GM12865 (cell line): Measurements from ENCODE around the gene ERBIN.

Experiments
- DNase-seq: peaks from one replicate; pipeline ENCODE4 v3.0.0; 2010; ENCODE audit warnings: low read depth
- H3K4me3 ChIP-seq: 2 replicates; pipeline ENCODE4 v1.5.1; 2011; ENCODE audit warnings: mild to moderate bottlenecking, low read depth, low read length, control low read depth
- TF ChIP-seq, protein P1 (sequence below): IDR thresholded peaks from 2 replicates; pipeline ENCODE4 v1.5.1; 2011; ENCODE audit warnings: low read length, control low read depth, low read depth, inconsistent platforms; ENCODE audit not compliant: insufficient read depth; ENCODE audit errors: missing control alignments

ERBIN gene

DNA sequence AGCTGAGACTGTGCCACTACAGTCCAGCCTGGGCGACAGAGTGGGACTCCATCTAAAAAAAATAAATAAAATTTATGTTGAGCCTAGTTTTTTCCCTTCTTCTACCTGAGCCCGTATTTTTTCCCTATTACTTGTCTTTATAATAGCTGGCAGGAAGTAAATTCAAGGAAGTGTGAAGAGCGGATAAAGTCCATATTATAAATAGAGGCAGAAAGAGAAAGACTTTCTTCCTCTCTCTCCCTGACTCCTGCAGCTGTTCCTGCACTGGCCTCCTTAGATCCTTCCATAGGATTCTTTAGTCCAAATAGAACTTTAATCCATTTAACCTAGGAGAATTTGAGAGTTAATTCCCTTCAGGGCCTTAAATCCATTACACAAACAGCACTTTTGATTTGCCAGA is 10.3 kb upstream of the ERBIN start:
- H3K4me3 ChIP-seq: no peak overlapping the region
- TF ChIP-seq, protein P1, sequence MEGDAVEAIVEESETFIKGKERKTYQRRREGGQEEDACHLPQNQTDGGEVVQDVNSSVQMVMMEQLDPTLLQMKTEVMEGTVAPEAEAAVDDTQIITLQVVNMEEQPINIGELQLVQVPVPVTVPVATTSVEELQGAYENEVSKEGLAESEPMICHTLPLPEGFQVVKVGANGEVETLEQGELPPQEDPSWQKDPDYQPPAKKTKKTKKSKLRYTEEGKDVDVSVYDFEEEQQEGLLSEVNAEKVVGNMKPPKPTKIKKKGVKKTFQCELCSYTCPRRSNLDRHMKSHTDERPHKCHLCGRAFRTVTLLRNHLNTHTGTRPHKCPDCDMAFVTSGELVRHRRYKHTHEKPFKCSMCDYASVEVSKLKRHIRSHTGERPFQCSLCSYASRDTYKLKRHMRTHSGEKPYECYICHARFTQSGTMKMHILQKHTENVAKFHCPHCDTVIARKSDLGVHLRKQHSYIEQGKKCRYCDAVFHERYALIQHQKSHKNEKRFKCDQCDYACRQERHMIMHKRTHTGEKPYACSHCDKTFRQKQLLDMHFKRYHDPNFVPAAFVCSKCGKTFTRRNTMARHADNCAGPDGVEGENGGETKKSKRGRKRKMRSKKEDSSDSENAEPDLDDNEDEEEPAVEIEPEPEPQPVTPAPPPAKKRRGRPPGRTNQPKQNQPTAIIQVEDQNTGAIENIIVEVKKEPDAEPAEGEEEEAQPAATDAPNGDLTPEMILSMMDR: no peak
- no peak for DNase-seq

DNA sequence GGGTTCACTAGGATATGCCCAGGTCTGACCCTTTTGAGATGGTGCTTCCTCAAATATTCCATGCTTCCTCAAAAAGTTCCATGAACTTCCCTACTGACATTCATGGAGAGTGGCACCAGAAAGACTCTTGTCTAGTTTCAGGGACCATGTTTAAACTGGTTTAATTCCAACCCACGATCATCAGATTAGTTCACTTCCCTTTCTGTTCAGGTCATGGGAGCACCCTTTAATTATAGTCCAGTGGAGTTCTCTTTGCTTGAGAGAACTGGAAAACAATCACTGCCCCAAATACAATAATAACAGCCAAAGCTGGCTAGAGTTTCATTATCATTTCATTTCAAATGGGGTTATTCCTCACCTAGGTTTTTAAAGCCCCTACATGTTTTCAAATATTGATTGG is 9.7 kb upstream of the ERBIN start:
- TF ChIP-seq, protein P1: no peak
- no peak overlapping the region for H3K4me3 ChIP-seq
- no peak for DNase-seq

DNA sequence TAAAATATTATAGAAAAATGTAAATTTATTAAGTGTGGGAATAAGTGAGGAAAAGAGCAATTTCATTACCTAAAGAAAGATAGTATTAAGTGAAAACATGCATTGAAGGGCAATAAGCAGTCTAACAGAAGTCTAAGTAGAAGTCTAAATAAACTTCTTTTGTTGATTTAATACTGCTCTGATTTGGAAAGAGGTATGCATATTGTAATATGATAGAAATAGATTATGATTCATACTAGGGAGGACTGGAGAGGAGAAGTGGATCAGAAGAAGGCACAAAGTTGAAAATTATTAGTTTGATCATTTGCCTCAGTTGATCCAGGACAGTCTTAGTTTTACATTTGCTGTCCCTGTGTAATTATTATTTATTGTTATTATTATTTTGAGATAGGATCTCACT is 6.6 kb upstream of the ERBIN start:
- no peak for DNase-seq
- no peak overlapping the region for H3K4me3 ChIP-seq
- TF ChIP-seq, protein P1: no peak

DNA sequence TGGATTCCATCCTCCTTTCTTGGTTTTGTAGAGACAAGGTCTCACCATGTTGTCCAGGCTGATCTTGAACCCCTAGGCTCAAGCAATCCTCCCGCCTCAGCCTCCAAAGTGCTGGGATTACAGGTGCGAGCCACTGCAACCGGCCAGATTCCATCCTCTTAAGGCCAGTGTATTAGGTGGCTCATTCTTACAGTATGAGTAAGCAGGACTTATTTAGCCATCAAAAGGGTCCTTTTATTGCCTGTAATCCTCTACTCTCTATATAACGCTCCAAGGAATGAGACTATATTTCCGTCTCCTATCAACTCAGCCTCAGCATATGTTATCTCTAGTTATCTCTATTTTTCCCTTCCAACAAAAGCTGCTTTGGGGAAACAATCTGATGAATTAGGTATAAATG is 3.0 kb upstream of the ERBIN start:
- TF ChIP-seq, protein P1: no peak
- no peak overlapping the region for H3K4me3 ChIP-seq
- no peak for DNase-seq

DNA sequence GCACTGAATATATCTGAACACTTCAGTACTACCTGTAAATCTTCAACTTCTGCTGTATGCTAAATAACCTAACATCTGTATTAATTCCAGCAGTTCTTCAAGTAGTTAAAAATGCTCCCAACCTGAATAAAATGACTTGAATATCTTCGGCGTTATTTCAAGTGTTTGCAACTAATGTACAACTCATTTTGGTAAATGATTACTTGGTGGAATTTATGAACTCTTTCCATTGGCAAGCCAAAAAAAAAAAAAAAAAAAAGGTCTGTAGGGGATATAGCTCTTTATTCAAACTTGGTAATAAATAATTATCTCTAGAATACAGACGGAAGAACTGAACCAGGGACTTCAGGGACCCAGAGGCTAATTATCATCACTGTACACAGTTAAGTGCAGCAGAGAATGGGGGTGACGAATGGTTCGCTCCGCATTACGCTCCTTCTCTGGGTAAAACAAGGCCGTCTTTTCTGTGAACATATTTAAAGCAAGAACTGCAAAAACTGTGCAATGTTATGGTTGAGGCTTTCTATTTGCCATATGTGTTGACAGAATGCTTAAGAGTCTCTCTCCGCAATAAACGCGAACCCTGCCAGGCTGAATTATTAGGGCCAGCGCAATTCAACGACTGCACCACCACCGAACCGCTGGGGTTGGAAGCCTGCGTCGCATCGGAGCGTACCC is 1.9 kb upstream of the ERBIN start:
- H3K4me3 ChIP-seq: peak overlapping the region; percentile 83
- no peak for DNase-seq
- TF ChIP-seq, protein P1: no peak

DNA sequence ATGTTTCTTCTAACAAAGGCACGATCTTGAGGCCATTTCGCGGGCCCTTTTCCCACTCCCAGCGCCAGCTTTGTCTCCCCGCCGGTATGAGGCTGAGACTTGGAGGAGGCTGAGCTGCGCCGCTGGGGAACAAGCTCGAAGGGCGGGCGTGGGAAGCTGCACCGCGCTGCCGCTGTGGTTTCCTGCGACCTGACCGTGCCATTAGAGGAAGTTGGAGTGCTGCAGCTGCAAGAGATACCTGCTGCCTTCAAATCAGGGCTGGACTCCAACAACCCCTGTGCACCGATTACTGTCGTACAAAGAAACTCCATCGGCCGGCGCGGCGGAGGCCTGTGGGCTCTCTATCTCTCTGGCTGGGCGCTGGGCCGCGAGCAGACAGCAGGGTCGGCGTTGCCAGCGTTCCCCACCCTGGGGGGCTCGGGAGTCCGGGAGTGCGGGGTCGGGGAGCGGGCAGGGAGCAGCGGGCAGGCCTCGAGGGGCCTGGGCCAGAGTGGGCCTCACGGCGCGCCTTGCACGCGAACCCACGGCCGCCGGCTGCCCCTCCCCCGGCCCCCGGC is 1.3 kb upstream of the ERBIN start:
- TF ChIP-seq, protein P1: no peak
- peak overlapping the region; percentile 83 for H3K4me3 ChIP-seq
- peak; percentile 91 for DNase-seq

DNA sequence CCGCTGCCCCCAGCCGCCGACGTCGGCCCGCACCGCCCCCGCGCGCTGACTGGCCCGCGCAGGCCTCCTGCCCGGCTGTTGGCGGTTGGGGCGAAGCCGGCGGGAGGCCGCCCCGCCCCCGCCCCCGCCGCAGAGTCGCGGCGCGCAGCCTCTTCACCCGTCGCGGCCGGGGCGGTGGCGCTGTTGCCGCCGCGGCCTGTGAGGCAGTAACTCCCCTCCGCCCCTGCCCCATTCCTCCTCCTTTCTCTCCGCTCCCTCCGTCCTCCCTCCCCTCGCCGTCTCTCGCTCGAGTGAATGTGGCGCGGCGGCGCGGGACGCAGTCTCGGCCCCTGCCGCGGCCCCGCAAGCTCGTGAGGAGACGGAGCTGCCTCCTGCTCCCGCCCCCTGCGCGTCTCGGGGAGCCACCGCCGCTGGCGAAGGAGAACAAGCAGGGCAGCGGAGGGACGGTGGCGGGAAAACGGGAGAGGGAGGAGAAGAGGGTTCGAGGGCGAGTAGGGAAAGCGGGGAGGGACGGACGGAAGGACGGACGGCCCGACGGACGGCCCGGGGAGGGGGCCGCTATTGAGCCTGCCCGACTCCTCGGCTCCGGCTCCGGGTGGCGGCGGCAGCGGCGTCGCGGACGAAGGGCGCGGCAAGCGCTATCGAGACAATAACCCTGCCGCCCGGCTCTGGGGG is 637 bp upstream of the ERBIN start:
- TF ChIP-seq, protein P1: peak; percentile 39
- DNase-seq: peak; percentile 92

More for the DNA sequence above, 637 bp upstream of the ERBIN start:
- peak overlapping the region; percentile 91 for H3K4me3 ChIP-seq
